Measurements from ENCODE around the gene RAD23B.

The RAD23B gene

GRCh38 chr9:107375651-107376369 is 92.7 kb downstream of the RAD23B start:
- DNase-seq (ENCODE audit: insufficient read length, low spot score) (no peak), FAIRE-seq (no peak)
- TF ChIP-seq POLR2AphosphoS5 (IDR thresholded peaks at IDR 0.05; ENCODE audit: low read depth, low read length) = no peak

DNA sequence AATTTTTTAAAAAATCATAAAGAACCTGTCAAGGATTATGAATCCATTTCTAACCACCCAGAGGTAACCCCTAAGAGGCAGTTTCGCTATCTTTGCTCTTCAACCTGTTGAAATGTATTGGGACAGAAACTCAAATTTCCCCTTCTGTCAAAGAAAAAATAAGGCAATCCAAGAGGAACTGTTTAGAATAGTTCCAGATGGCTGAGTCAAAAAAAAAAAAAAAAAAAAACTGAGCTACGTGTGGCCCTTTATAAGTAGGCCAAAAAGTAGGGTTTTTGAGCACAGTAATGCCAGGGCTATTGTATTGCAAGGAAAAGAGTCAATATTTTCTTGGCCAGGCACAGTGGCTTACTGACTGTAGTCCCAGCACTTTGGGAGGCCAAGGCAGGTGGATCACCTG is 94.9 kb downstream of the RAD23B start:
- no peak for FAIRE-seq
- no peak for DNase-seq (ENCODE audit: insufficient read length, low spot score)
- no peak for TF ChIP-seq SPI1 (IDR thresholded peaks at IDR 0.05; ENCODE audit: low read depth, low read length)
- TF ChIP-seq POLR2AphosphoS5 (IDR thresholded peaks at IDR 0.05; ENCODE audit: low read depth, low read length) = no peak
- no peak for TF ChIP-seq PAX5 (IDR thresholded peaks at IDR 0.05; ENCODE audit: insufficient read depth, low read length, severe bottlenecking)
- no peak for TF ChIP-seq POU2F2 (IDR thresholded peaks at IDR 0.05; ENCODE audit: low read depth, low read length)
- TF ChIP-seq POLR2A (IDR thresholded peaks at IDR 0.05; ENCODE audit: low read depth, low read length) = no peak
- no peak for TF ChIP-seq TAF1 (IDR thresholded peaks at IDR 0.05; ENCODE audit: low read depth, low read length)

All from GM12891 (cell line).